HG03521 (cell line): ENCODE data around the gene GNAI3.
"Not testable (repeated sequence)": the region's sequence is repeated elsewhere in the genome, so short reads cannot be mapped to it uniquely, and the experiment has no call there.

Experiments
- ATAC-seq: cut with Tn5 transposase; IDR thresholded peaks from one replicate; pipeline ENCODE4 v1.9.1; 2021; ENCODE audit warnings: mild to moderate bottlenecking, moderate library complexity; ENCODE audit not compliant: unreplicated experiment

Gene GNAI3

DNA sequence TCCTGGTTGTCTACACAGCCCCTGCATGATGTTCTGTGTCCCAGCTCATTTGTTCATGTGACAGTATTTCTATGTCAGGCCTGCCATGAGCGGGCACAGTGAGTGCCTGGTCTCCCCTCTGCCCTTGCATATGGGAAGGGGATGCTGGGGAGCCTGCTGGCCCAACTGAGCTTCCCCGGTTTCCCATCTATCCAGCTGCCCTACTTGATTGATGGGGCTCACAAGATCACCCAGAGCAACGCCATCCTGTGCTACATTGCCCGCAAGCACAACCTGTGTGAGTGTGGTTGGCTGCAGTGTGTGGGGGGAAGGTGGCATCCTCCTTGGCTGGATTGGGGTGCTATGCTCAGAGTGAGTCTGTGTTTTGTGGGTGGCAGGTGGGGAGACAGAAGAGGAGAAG lies 109.0 kb downstream of the GNAI3 start:
- ATAC-seq: no peak

DNA sequence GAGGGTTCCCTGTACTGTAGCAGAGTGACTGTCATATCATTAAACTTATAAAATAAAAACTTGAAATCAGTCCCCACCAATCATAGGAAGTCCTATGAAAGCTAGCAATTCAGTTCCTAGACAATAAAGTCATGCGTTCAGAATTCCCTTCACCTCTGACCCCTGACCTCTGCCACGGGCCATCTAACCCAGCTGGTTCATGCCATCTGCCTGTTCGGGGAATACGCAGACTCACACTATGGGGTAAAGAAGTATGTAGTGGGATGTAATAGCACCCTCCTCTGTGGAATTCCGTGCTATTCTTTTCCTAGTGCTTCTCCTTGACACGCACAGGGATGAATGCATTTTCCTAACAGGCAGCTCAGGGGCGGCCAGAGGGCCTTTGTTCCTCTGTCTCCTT lies 109.6 kb downstream of the GNAI3 start:
- no peak for ATAC-seq

DNA sequence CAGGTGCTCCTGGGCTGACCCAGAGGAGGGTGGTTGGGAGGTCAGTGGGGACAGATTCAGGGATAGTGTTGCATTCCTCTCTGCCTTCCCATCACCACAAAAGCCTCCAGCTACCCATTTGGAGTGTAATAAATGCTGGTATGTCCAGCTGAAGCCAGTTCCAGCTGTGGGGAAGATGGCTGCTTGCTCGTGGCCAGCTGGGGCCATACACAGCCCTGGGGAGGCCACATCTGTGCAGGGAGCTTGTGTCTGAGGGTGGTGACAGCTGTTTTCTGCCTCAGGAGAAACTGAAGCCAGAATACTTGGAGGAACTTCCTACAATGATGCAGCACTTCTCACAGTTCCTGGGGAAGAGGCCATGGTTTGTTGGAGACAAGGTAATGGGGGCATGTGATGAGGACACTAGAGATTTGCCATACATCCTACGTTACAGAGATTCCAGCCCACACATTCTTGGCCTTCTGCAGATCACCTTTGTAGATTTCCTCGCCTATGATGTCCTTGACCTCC lies 110.2 kb downstream of the GNAI3 start:
- no peak for ATAC-seq

DNA sequence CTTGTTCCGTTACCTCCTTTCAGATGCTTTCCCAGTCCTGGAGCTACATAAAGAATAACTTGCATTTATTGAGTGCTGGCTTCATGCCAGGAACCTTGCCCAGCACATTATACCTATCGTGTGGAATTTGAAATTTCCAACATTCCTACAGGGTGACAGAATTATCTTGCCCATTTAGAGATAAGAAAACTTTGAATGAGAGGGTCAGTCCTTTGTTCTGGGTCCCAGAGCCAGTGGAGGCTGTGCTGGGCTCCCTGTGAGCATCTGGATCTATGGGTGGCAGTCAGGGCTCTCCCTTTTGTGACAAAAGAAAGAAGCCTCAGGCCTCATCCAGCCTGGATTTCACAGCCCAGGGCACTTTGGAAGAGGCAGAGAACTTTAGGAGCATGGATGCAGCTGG lies 110.7 kb downstream of the GNAI3 start:
- no peak for ATAC-seq

DNA sequence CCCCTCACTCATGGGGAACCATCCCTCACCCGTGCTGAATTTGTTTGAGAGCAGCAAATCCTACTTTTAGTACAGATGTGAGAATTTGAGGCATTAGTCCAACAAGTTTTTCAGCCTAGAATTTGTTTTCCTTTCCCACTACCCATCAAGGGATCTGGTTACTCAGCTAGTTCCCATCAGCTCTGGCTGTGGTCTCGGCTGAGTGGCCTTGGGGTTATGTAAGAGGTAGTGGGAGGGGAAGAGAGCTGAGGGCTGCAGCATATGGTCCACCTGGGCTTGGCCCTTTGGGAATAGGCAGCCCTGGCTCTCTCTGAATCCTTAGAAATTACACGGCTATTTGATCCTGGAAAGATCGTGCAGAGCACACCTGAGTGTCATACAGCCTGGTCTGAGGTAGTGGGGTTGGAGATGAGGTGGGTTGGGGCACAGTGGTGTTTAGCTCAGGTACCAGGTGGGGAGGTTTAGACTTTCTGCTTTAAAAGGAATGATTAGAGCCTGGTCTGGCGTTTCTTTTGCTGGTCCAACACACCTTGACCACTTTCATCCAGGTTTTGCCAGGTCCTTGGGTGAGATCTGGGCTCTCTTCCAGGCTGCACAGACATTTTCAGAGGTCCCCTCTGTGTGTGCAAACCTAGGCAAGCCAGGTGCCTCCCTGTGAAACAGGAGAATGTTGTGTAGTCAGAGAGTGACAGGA lies 111.7 kb downstream of the GNAI3 start:
- no peak for ATAC-seq

GRCh38 chr1:109660691-109661026 lies 112.2 kb downstream of the GNAI3 start:
- ATAC-seq: not testable (repeated sequence)

DNA sequence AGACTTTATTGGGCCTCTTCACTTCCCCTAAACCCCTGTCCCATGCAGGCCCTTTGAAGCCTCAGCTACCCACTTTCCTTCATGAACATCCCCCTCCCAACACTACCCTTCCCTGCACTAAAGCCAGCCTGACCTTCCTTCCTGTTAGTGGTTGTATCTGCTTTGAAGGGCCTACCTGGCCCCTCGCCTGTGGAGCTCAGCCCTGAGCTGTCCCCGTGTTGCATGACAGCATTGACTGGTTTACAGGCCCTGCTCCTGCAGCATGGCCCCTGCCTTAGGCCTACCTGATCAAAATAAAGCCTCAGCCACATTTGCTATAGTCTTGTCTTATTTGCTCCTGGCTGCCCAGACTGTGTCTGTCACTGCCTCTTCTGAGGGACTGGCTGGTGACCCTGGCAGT lies 113.0 kb downstream of the GNAI3 start:
- no peak for ATAC-seq

- ATAC-seq: no peak
Observed at GRCh38 chr1:109664671-109665070, 116.3 kb downstream of the GNAI3 start.

- no peak for ATAC-seq
Observed at GRCh38 chr1:109667452-109668122, 119.2 kb downstream of the GNAI3 start, which contains the start of gene GSTM2. GSTM2 (plus strand) TSS chr1:109668057; CDS start chr1:109668116, 59 bp downstream.
